ENCODE data around the gene CDH4. TPM values are rescaled to one million over a fixed set of nuclear protein-coding genes. Genes with fewer than 3 reads are reported as not detected.

Gene CDH4
- total and polyA plus RNA-seq, 2 of the 4 experiments (the other 2 are of a cell fraction), result 1.6 to 3.5 TPM

DNA sequence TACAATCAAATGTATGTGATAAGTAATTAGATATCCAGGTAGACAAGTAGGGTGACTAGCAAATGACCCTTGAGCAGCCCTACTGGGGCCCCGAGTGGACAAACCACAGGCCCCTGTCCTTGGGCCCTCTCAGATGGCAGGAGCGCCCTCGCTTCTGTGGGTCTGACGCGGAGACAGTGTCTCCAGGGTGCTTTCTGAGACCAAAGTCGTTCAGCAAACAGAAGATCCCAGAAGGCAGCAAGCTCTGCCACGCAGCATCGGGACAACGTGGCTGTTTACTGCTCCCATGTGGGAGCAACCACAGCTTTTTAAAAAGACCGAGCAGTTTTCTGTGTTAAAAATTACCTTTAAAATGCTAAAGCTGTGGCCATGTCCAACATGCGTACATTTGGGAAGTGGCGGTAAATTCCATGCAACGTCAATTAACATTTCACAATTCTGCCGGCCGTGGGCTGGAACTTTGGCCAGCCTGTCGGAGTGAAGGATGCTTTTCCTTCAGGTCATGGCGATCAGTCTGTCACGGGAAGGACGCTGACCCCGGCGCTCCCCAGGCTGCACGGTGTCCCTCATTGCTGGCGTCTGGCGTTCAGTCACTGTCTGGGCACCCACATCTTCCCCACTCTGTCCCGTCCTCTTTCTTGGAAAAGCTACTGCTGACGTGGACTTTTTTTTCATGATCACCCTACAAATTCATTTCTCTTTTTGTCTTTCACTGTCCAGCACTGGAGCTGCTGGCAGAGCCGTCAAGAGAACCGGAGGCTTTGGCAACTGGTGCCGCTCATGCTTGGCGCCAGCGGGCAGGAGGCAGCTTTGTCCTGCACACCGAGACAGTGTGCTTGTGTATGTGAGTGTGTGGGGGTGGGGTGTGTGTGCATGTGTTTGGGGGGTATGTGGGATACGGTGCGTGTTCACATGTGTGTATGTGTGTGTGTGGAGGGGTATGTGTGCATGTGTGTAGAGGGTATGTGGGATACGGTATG is 293.1 kb downstream of the CDH4 start:
- no peaks in the 10 kb centered on the region for H3K36me3 ChIP-seq (ENCODE audit: control insufficient read depth, insufficient read depth, low read length)
- no peak overlapping the region for H3K4ac ChIP-seq (ENCODE audit: low read depth, low read length)
- H2AK5ac ChIP-seq (ENCODE audit: low read depth, low read length), result no peak overlapping the region
- H2BK15ac ChIP-seq (ENCODE audit: low read depth, low read length), result no peak overlapping the region
- H3K18ac ChIP-seq (ENCODE audit: low read depth, low read length), result no peak overlapping the region
- DNase-seq (no peak), ATAC-seq (ENCODE audit: low read depth) (no peak)
- H3K27ac ChIP-seq (ENCODE audit: insufficient read depth, low read length), result no peak overlapping the region
- no peak overlapping the region for H3K9ac ChIP-seq (ENCODE audit: low read depth, low read length)
- 74 to 100% methylated on average over 1 to 26 of the region's 35 CpGs for WGBS, 2 experiments (ENCODE audit: extremely low coverage in 2 of 2, insufficient read length in 1 of 2)
- no peak overlapping the region for H2BK5ac ChIP-seq (ENCODE audit: low read depth, low read length, poor library complexity, severe bottlenecking)
- CTCF ChIA-PET, result no interaction called here
- no peak overlapping the region for H4K91ac ChIP-seq (ENCODE audit: insufficient read depth, low read depth, low read length)
- H3K56ac ChIP-seq (ENCODE audit: extremely low read depth, insufficient read depth, low read length), result no peak overlapping the region
- H3K4me2 ChIP-seq (ENCODE audit: low read depth, low read length), result no peak overlapping the region
- H3K23ac ChIP-seq (ENCODE audit: low read depth, low read length), result no peak overlapping the region
- no TSS peak for BruUV-seq (replicated peaks)
- H3K4me1 ChIP-seq (ENCODE audit: control insufficient read depth, insufficient read depth, low read length), result no peaks in the 10 kb centered on the region
- POLR2A ChIA-PET (ENCODE audit: unreplicated experiment), result no interaction called here
- H3K79me1 ChIP-seq (ENCODE audit: low read depth in 1 of 2, low read length in 2 of 2), result no peaks in the 10 kb centered on the region
- no peak overlapping the region for H2AK9ac ChIP-seq (replicated peaks; ENCODE audit: low read depth, low read length, poor library complexity)
- H2BK20ac ChIP-seq (ENCODE audit: low read depth, low read length), result no peak overlapping the region
- H3K4me3 ChIP-seq (ENCODE audit: insufficient read depth, low read depth, low read length), result no peak overlapping the region
- no peak overlapping the region for H4K5ac ChIP-seq (ENCODE audit: low read depth, low read length)
- in situ Hi-C loops (cut with MboI; ENCODE audit: low sequenced_read_pairs), result no loop called here
- peaks cover 4% of the 10 kb centered on the region; the same call in 1 of the 2 replicates for H3K9me1 ChIP-seq (ENCODE audit: insufficient read depth, low read length)
- intact Hi-C loops (cut with micrococcal nuclease), result no loop called here
- H2AFZ ChIP-seq (replicated peaks; ENCODE audit: low read length, poor library complexity), result no peak overlapping the region
- dilution Hi-C loops (cut with HindIII; ENCODE audit: low sequenced_read_pairs, unreplicated experiment), result no loop called here
- no peaks in the 10 kb centered on the region for H3K9me3 ChIP-seq (ENCODE audit: control insufficient read depth, insufficient read depth, low read length)
- H2BK120ac ChIP-seq (ENCODE audit: low read depth, low read length), result no peak overlapping the region
- no peak overlapping the region for H4K8ac ChIP-seq (ENCODE audit: low read depth in 2 of 2, low read length in 2 of 2)
- H3K27me3 ChIP-seq (ENCODE audit: control insufficient read depth, insufficient read depth, low read length), result no peaks in the 10 kb centered on the region; the same call in 1 of the 2 replicates
- H3K14ac ChIP-seq (replicated peaks; ENCODE audit: low read depth, low read length), result no peak overlapping the region
- no peaks in the 10 kb centered on the region for H4K20me1 ChIP-seq (ENCODE audit: insufficient read depth, low read length)
- TF ChIP-seq RCOR1 (IDR thresholded peaks at IDR 0.05; ENCODE audit: insufficient replicate concordance, low read length) (no peak), USF2 (IDR thresholded peaks at IDR 0.05; ENCODE audit: low read depth, low read length) (no peak), BHLHE40 (IDR thresholded peaks at IDR 0.05; ENCODE audit: low read depth, low read length) (no peak), NFE2L2 (IDR thresholded peaks at IDR 0.05; ENCODE audit: low read depth, low read length) (no peak), MAFK (IDR thresholded peaks at IDR 0.05; ENCODE audit: low read depth, low read length) (no peak), RAD21 (IDR thresholded peaks at IDR 0.05; ENCODE audit: low read length) (no peak), CHD1 (IDR thresholded peaks at IDR 0.05; ENCODE audit: low read depth, low read length) (no peak), MAZ (IDR thresholded peaks at IDR 0.05; ENCODE audit: borderline replicate concordance, low read depth, low read length) (no peak), POLR2A (IDR thresholded peaks at IDR 0.05; ENCODE audit: low read depth, low read length) (no peak), FOS (IDR thresholded peaks at IDR 0.05; ENCODE audit: low read depth, low read length) (no peak), RFX5 (IDR thresholded peaks at IDR 0.05; ENCODE audit: low read depth, low read length) (no peak), MXI1 (IDR thresholded peaks at IDR 0.05; ENCODE audit: borderline replicate concordance, low read depth, low read length) (no peak), SMC3 (IDR thresholded peaks at IDR 0.05; ENCODE audit: low read depth, low read length) (no peak)
- TF ChIP-seq, protein P1, sequence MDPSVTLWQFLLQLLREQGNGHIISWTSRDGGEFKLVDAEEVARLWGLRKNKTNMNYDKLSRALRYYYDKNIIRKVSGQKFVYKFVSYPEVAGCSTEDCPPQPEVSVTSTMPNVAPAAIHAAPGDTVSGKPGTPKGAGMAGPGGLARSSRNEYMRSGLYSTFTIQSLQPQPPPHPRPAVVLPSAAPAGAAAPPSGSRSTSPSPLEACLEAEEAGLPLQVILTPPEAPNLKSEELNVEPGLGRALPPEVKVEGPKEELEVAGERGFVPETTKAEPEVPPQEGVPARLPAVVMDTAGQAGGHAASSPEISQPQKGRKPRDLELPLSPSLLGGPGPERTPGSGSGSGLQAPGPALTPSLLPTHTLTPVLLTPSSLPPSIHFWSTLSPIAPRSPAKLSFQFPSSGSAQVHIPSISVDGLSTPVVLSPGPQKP (IDR thresholded peaks at IDR 0.05; ENCODE audit: borderline replicate concordance, low read depth, low read length), result no peak
- TF ChIP-seq, protein P2, sequence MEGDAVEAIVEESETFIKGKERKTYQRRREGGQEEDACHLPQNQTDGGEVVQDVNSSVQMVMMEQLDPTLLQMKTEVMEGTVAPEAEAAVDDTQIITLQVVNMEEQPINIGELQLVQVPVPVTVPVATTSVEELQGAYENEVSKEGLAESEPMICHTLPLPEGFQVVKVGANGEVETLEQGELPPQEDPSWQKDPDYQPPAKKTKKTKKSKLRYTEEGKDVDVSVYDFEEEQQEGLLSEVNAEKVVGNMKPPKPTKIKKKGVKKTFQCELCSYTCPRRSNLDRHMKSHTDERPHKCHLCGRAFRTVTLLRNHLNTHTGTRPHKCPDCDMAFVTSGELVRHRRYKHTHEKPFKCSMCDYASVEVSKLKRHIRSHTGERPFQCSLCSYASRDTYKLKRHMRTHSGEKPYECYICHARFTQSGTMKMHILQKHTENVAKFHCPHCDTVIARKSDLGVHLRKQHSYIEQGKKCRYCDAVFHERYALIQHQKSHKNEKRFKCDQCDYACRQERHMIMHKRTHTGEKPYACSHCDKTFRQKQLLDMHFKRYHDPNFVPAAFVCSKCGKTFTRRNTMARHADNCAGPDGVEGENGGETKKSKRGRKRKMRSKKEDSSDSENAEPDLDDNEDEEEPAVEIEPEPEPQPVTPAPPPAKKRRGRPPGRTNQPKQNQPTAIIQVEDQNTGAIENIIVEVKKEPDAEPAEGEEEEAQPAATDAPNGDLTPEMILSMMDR (conservative IDR thresholded peaks at IDR 0.05; ENCODE audit: low read depth, low read length), result no peak

All from IMR-90 (cell line).